H54 (cell line): Measurements from ENCODE around the gene NTM.

Experiments
- DNase-seq: peaks from one replicate; pipeline ENCODE4 v3.0.0; 2011; ENCODE audit warnings: low spot score, mixed read lengths; ENCODE audit not compliant: insufficient read length
- FAIRE-seq: peaks from 3 replicates; lab custom pipeline; 2011; peaks lifted over from hg19 to GRCh38; lab: Jason Lieb, UNC
- POLR2A ChIP-seq: IDR thresholded peaks from 2 replicates; pipeline ENCODE4 v1.6.1; 2011; ENCODE audit warnings: low read depth, mild to moderate bottlenecking, low read length

The NTM gene

DNA sequence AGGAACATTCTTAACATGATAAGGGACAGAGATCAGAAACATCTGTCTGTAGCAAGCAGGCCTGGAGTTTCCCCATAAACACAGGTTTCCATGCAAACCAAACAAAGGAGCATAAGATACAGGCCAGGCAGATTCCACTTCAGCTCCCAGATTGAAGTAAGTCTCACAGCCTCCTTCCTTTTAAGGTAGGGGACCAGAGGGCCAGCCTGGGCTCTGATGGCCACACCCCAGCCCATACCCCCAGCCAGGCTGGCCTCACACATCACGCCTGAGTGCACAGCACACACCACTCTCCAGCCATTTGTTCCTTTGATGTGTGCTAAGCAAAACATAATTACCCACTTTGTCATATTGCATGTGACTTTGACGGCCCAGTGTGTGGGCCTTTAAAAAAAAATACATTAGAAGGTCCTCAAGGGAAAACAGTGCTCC is 518.7 kb downstream of the NTM start:
- DNase-seq (no peak), FAIRE-seq (no peak)
- no peak for TF ChIP-seq POLR2A

DNA sequence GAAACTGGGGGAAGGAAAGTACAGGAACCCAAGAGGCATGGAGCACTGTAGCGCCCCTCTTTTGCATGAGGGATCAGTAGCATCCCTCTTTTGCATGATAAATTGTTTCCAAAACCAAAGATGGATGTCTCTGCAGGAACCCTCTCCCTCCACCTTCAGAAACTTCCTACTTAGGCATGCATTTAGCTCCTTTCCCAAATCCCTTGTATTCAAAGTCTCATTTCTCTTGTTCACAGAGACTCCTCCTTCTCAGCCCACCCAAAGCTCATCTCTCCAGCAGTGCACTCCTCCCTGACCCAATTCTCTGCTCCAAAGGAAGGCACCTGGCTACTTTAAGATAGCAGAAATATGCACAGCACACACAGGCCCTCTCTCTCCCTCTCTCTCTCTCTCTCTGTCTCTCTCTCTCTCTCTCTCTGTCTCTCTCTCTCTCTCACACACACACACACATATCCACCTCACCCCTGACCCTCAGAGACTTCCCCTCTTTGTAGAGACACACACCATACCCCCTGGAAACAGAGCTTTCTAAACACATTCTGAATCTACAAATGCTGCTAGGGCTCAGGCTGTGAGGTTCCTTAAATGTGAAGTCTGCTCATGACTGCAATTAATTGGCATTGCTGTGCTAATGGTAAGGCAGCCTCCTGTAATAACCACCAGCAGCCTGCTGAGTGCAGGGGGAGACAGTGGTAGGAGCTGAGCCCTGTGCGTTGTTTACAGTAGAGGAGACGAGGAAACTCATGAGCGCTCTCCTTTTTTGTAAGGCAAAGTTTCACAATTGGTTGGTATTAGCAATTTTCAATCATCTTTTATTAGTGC is 519.6 kb downstream of the NTM start:
- no peak for TF ChIP-seq POLR2A
- FAIRE-seq (no peak), DNase-seq (no peak)

DNA sequence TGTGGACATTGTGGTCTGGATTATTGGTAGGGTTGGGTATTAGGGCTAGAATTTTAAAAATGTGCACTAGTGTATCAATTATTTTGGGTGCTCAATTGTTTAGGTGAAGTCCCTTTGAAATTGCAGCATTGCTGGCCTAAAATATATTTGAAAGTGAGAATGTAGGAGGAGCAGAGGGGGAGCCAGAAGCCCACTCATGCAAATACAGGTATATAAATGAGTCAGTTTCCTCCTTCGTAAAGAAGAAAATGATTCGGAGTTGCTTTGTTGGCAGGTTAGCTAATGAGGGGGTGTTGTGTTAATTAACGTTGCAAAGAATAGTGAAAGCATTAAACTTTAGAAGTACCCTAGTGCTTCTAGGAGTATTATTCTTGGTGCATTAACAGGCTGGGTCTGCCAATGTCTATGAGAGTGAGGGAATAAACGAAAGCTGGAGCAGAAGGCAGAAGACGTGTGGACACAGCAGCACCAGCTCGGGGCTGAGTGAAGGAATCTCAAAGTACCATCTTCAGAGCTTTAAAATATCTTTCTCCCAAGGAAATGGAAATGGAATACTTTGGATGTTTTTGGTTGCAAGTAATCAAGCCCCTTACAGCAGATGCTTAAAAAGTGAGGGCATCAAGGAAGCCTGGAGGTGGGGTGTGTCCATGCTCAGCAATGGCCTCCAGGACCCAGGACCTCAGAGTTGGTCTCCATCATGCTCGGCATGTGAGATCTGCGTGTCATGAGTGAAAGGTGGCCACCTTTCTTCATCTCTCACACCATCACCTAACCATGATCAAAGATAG is 522.9 kb downstream of the NTM start:
- DNase-seq (no peak), FAIRE-seq (no peak)
- no peak for TF ChIP-seq POLR2A

DNA sequence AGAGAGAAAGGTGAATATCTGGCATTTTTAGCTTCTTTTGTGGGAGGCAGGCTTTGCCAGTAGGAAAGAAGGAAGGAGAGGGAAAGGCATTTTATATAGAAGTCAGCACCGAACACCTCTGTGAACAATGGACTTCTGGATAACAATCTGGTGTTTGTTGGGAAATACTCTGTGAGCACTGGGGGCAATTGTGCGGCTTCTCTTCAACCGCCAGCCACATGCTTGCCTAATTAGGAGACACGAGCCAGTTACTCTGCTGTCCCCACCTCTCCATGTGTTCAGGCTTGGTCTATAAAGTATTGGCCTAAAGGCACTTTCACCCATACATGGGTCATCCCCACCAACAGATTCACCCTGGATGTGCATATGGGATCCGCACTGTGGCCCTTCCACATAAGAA is 523.6 kb downstream of the NTM start:
- no peak for FAIRE-seq
- no peak for DNase-seq
- TF ChIP-seq POLR2A, result no peak

DNA sequence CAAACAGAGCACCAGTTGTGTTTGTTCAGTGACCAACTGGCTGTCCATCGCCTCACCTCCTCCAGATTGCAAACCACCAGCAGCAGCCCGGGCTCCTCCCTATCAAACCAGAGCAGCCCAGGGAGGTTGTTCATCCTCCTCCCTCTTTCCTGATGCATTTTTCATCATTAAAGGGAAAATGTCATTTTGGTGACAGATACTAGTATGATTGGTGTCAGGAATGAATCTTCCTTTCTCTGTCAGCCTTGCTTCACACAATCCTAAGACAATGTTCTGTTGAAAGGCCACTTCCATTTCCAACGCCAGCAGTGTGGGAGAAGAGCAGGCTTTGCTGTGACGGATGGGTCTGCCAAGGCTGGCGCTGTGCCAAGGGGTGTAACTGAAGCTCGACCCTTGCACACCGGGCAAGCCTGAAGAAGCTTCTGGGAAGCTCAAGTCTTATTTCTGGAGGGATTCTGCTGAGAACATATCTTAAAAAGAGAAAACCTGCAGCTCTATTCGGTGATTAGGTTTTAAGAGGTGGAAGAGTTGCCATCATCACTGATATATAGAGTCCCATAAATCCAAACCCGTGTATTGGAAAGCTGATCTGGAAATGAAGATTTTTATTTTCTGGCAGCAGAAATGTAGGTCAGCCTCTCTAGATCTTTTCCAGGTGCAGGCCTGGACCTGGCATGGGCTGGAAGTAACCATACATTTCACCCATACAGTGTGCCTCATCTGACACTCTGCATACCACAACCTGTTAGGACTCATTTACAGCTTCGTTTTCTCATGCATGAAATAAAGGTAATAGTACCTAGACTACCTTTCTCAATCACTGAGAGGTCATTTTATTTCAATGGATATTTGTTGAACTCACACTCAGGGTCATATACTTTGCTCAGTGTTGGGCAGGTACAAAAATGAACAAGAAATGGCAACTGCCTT is 524.5 kb downstream of the NTM start:
- TF ChIP-seq POLR2A, result no peak
- FAIRE-seq (no peak), DNase-seq (no peak)

DNA sequence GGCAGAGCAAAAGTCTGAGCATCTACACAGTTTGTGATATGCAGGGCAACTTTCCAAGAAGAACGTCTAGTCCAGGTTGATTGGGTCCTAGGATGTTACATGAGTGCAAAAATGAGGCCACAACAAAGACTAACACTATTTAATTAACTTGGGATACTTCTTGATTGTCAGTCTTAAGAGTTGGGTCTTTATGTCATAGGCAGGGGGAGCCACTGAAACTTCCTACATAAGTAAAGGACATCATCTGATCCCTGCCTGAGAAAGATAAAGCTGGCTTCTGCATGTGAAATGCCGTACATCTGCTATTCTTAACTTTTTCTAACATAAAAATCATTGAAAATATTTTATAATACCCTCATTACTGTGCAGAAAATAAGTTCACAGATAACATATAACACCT is 525.5 kb downstream of the NTM start:
- FAIRE-seq (no peak), DNase-seq (no peak)
- no peak for TF ChIP-seq POLR2A

DNA sequence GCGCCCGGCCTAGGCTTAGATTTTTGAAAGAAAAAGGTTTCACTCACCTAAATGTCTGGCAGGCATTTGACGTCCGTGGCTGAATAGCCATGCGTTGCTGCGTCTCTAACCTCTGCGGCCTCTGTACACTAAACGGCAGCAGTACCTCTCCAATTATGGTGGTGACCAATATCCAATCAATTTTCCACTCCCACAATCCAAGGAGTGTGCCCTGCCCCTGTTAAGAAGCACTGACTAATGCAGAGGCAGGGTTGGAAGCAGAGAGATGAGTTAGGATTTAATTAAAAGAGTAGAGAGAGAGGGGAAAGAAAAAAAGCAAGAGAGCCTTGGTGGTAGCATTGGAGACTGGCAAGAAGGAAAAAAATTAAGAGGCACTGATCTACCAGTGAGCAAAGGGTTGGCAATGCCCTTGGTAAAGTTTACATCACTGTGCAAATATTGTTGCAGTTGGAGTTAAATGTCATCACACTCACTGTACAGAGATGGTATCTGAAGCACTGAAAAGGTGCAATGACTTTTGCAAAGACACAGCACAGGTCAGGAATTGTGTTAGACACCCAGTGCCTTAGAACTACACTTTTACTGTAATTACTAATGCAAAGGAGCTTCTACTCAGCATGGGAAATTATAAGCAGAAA is 526.7 kb downstream of the NTM start:
- no peak for TF ChIP-seq POLR2A
- DNase-seq (no peak), FAIRE-seq (no peak)

DNA sequence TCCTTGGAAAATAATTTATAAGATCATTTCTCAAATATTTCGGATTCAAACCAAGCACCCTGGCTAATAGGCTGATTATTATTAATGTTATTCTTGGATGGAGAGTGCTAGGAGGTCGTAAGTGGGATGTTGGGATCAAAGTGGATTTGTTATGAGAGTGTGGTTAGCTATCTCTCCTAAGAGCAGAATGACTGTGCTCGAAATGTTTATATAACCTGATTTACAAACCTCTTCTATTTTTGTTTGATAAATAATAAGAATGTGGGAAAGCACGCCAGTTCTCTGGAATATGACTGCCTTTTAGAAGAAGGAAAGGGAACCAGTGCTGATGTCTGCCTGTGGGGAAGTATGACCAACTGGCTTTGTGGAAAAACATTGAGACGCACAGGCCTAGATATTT is 527.5 kb downstream of the NTM start:
- FAIRE-seq (no peak), DNase-seq (no peak)
- TF ChIP-seq POLR2A, result no peak

DNA sequence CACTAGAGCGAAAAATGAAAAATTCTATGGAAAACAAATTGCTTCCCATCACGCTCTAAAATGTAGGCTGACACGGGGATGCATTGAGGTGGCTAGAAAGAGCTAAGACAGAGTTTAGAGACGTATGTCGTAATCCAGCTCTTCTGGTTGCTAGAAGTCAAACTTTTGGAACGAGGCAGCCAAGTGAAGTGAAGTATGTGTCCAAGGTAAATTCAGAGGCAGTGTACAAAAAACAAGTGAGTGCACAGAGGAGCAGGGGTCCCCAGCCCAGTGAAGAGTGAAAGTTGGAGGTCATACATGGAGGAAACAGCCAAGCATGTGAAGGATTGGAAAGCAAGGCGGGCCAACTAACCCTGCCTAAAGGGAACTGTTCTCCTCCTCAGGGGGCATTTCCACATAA is 528.5 kb downstream of the NTM start:
- FAIRE-seq (no peak), DNase-seq (no peak)
- TF ChIP-seq POLR2A, result no peak

DNA sequence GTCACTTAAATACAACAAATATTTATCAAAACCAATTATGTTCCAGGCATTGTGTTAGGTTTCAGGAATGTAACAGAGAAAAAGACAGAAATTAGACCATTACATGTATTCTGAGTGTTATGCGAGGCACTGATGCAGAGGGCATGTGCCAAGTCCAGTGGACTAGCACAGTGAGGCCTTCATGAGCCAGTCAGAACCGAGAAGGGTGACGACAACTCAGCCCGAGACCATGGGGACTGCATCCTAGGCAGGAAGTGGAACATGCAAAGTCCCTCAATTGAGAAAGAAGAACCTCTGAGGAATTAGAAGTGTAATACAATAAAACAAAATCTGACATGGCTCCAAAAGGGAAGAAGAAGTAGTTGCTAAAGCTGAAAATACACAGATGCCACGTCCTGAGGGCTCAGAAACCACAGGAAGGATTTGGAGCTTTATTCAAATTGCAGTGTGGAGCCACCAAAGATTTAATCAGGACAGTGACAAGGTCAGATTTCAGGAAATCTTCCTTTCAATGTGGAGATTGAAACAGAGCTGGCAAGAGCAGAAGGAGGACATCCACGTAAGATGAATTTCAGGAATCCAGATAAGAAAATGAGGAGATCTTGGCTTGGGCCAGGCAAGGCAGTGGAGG is 529.6 kb downstream of the NTM start:
- no peak for TF ChIP-seq POLR2A
- DNase-seq (no peak), FAIRE-seq (no peak)

DNA sequence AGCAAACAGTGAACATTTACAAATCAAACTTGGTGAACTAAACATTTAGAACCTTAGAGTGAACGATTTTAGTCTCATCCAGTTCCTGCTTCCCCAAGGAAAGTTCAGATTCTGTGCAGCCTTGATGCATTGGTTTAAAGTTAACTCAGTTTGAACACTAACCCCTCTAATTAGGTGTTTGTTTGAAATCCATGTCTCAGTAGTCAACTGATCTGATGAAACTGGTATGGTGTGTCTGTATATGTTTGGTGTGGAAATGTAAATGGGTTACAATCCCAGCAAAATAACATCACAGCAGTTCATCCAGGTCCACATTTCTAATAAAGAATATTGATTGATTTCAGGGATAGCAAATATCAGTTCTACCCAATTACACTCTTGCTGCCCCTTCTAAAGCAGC is 532.0 kb downstream of the NTM start:
- no peak for TF ChIP-seq POLR2A
- DNase-seq (no peak), FAIRE-seq (no peak)

DNA sequence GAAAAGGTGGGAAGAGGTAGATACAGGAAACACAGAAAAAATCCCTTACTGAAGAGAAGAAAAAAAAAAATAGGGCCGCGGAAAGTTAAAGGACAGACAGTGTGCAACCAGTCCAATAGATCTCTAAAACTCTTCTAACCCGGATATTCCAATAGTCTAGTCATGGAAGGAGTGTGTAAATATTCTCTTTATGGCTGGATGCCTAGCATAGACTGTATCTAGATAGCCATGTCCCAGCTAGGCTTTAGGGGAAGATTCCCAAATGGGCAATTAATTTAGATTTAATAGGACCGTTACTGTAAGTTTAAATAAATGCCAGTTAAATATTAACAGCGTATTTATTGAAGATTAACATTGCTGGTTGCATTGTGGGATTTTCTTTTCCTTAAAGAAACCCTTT is 532.7 kb downstream of the NTM start:
- DNase-seq, result no peak
- TF ChIP-seq POLR2A, result no peak
- FAIRE-seq, result no peak

DNA sequence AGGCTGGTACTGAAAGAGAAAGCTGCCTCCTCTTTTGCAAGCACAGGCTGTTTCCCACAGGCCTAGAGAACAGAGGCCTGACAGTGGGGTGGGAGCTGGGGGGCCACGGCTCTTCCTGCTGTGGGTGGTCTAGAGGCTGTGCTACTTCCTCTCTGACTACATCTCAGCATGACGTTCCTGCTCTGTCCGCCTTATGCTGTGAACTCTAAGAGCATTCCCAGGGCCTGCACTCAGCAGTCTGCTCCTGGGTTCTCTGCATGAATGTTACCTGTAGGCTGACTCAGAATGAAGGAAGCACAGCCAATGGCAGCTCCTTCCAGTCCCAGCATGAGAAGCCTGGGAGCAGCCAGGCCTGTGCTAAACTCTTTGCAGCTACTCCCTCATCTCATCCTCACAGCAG is 534.3 kb downstream of the NTM start:
- FAIRE-seq, result no peak
- no peak for DNase-seq
- no peak for TF ChIP-seq POLR2A
